Renal pelvis (tissue), 4 donors: ENCODE measurements around the gene DCTN4. TPM values are rescaled to one million over a fixed set of nuclear protein-coding genes. Genes with fewer than 3 reads are reported as not detected.
"Not testable (repeated sequence)": the region's sequence is repeated elsewhere in the genome, so short reads cannot be mapped to it uniquely, and the experiment has no call there.

Source experiments
- DNase-seq: peaks from one replicate; pipeline ENCODE4 v3.0.0-alpha.2; 2013
- polyA plus RNA-seq, 3 donors: library from polyadenylated mRNA; unstranded; fragments of 120-200 nt; gene quantifications; one replicate each; pipeline ENCODE4 v1.2.1, GENCODE V29; 2013; ENCODE audit not compliant: insufficient read length in 3 of 3

DCTN4 gene
- polyA plus RNA-seq, 3 donors, result 57.0 to 71.0 (median 67.8) TPM

- DNase-seq, result no peak
These were observed 8.3 kb downstream of the DCTN4 start for GRCh38 chr5:150750469-150750868.

- DNase-seq, result not testable (repeated sequence)
These were observed 15.7 kb downstream of the DCTN4 start for GRCh38 chr5:150743142-150743488.

GRCh38 chr5:150742455-150743141, 16.2 kb downstream of the DCTN4 start:
- DNase-seq, result not testable (repeated sequence)

- no peak for DNase-seq
These were observed 17.8 kb downstream of the DCTN4 start for GRCh38 chr5:150740992-150741391.

GRCh38 chr5:150738862-150739261, 20.0 kb downstream of the DCTN4 start:
- DNase-seq, result no peak

GRCh38 chr5:150734579-150735384, 24.0 kb downstream of the DCTN4 start:
- DNase-seq, result no peak

GRCh38 chr5:150731669-150732242, 27.1 kb downstream of the DCTN4 start:
- no peak for DNase-seq

GRCh38 chr5:150729859-150730258, 29.0 kb downstream of the DCTN4 start:
- no peak for DNase-seq

GRCh38 chr5:150723845-150724244, 35.0 kb downstream of the DCTN4 start:
- DNase-seq, result no peak

- no peak for DNase-seq
These were observed 48.7 kb downstream of the DCTN4 start for GRCh38 chr5:150710165-150710564.

- no peak for DNase-seq
These were observed 51.9 kb downstream of the DCTN4 start for GRCh38 chr5:150706776-150707390.

GRCh38 chr5:150703762-150704161, 55.1 kb downstream of the DCTN4 start:
- no peak for DNase-seq

GRCh38 chr5:150700594-150701377, 58.0 kb downstream of the DCTN4 start, which contains the start of gene RBM22:
Gene RBM22 (minus strand): TSS chr5:150701062. CDS start chr5:150700985, 77 bp downstream.
- peak; percentile 95 for DNase-seq

- no peak for DNase-seq
These were observed 58.6 kb downstream of the DCTN4 start for GRCh38 chr5:150700246-150700593.

GRCh38 chr5:150694612-150695011, 64.2 kb downstream of the DCTN4 start:
- DNase-seq, result no peak

- no peak for DNase-seq
These were observed 66.5 kb downstream of the DCTN4 start for GRCh38 chr5:150692276-150692675.

GRCh38 chr5:150690760-150691159, 68.1 kb downstream of the DCTN4 start:
- no peak for DNase-seq

- no peak for DNase-seq
These were observed 69.7 kb downstream of the DCTN4 start for GRCh38 chr5:150689120-150689519.

GRCh38 chr5:150676578-150676977, 82.2 kb downstream of the DCTN4 start:
- DNase-seq, result no peak

- DNase-seq, result no peak
These were observed 83.7 kb downstream of the DCTN4 start for GRCh38 chr5:150675069-150675468.

- no peak for DNase-seq
These were observed 84.4 kb downstream of the DCTN4 start for GRCh38 chr5:150674341-150674821.

- no peak for DNase-seq
These were observed 85.9 kb downstream of the DCTN4 start for GRCh38 chr5:150672884-150673275.
